Breast epithelium (tissue), 3 donors: ENCODE results near the gene TNFSF13.

Experiments
- CTCF ChIP-seq, 3 donors: fragments of 450-650 bp; IDR thresholded peaks; one replicate each; pipeline ENCODE4 v1.5.1; 2016 to 2017; ENCODE audit warnings: antibody characterized with exemption in 3 of 3, mild to moderate bottlenecking in 3 of 3, moderate library complexity in 3 of 3
- POLR2A ChIP-seq: fragments of 450-650 bp; IDR thresholded peaks from one replicate; pipeline ENCODE4 v1.6.1; 2016; ENCODE audit warnings: antibody characterized with exemption, mild to moderate bottlenecking, moderate library complexity
- POLR2AphosphoS5 ChIP-seq, 3 donors: sonication (generic); formaldehyde crosslinking; IDR thresholded peaks; one replicate each; pipeline ENCODE4 v1.6.1; 2017; ENCODE audit warnings: antibody characterized with exemption in 3 of 3

GRCh38 chr17:7511108-7511507 is 47.4 kb upstream of the TNFSF13 start:
- TF ChIP-seq CTCF (IDR thresholded peaks at IDR 0.05), result no peak
- no peak for TF ChIP-seq POLR2A
- TF ChIP-seq POLR2AphosphoS5 (IDR thresholded peaks at IDR 0.05), result no peak
